ENCODE results near the gene RASGRP4. TPM values are rescaled to one million over a fixed set of nuclear protein-coding genes. Genes with fewer than 3 reads are reported as not detected.

Gene RASGRP4
- total RNA-seq, 4 donors from 2014 or later = 1.5 to 19.8 (median 1.7) TPM; not detected in 1

DNA sequence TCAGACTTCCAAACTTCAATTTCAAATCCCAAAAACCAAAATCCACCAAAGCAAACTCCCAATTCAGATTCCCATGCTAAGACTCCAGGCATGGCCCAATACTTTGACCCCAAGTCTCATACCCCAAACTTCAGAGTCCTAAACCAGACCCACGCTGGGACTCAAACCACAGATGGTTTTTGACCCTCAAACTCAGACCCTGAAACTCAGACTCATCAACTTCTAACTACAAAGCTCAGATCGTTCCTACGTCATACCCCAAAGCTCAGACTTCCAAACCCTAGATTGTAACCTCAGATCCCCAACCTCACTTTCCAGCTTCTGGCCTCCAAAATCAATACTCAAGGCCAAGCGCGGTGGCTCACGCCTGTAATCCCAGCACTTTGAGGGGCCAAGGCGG, 19.3 kb upstream of the RASGRP4 start:
- WGBS, 2 donors (ENCODE audit: low coverage in 1 of 2) = 92 to 96% methylated on average over 5 to 7 of the region's 7 CpGs
- Histone ChIP-seq H3K9me3 (no peaks in the 10 kb centered on the region), H3K4me3 (no peak overlapping the region), H3K27ac (no peak overlapping the region), H3K36me3 (no peaks in the 10 kb centered on the region), H3K4me1 (no peaks in the 10 kb centered on the region), H3K27me3 (no peaks in the 10 kb centered on the region)
- in situ Hi-C loops (cut with MboI; ENCODE audit: low pct_ligation_motif_present in 1 of 4, low pct_unique_long_range_greater_than_20kb in 1 of 4, low sequenced_read_pairs in 3 of 4) = no loop called here
- intact Hi-C loops (cut with DNase I; ENCODE audit: low total_unique reads) = no loop called here
- TF ChIP-seq POLR2A (IDR thresholded peaks at IDR 0.05) (no peak), POLR2AphosphoS5 (IDR thresholded peaks at IDR 0.05) (no peak), EP300 (IDR thresholded peaks at IDR 0.05; ENCODE audit: low read depth) (no peak)
- TF ChIP-seq, protein P1, sequence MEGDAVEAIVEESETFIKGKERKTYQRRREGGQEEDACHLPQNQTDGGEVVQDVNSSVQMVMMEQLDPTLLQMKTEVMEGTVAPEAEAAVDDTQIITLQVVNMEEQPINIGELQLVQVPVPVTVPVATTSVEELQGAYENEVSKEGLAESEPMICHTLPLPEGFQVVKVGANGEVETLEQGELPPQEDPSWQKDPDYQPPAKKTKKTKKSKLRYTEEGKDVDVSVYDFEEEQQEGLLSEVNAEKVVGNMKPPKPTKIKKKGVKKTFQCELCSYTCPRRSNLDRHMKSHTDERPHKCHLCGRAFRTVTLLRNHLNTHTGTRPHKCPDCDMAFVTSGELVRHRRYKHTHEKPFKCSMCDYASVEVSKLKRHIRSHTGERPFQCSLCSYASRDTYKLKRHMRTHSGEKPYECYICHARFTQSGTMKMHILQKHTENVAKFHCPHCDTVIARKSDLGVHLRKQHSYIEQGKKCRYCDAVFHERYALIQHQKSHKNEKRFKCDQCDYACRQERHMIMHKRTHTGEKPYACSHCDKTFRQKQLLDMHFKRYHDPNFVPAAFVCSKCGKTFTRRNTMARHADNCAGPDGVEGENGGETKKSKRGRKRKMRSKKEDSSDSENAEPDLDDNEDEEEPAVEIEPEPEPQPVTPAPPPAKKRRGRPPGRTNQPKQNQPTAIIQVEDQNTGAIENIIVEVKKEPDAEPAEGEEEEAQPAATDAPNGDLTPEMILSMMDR (IDR thresholded peaks at IDR 0.05) = no peak
- DNase-seq = no peak

DNA sequence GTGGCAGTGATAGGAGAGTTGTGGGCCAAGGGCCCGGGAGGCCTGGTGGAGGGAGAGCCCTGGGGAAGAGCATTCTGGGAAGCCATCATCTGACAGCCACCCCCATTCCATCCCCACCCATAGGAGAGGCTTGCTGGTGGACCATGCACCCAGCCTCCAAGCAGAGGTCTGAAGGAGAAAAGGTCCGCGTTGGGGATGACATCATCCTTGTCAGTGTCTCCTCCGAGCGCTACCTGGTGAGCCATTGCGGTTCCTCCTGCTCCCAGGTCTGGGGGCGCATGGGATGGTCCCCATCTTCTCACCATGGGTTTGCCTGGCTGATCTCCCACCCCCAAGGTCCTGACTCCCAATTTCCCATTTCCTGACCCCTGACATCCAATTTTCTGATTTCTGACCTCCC, 18.0 kb upstream of the RASGRP4 start:
- no peaks in the 10 kb centered on the region for H3K4me1 ChIP-seq

DNA sequence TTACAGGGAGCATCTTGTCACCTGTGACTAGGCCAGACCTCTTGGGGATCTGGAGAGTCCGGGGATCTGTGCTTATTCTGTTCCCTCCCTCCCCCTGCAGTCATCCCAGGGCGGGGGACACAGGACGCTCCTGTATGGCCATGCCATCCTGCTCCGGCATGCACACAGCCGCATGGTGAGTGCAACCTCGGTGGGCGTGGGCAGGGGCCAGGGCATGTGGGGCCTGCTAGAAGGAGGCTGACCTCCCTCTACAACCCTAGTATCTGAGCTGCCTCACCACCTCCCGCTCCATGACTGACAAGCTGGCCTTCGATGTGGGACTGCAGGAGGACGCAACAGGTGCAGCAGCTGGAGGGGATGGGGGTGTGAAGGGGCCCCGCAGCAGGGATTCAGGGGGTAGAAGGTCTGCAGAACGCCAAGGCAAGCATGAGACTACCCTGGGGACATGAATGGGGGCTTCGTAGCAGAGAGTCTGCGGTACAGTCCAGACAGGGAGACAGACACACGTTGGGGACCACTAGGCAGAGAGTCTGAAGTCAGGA, 17.5 kb upstream of the RASGRP4 start:
- Histone ChIP-seq H3K9me3 (no peaks in the 10 kb centered on the region), H3K27ac (no peak overlapping the region), H3K36me3 (no peaks in the 10 kb centered on the region), H3K4me3 (no peak overlapping the region), H3K27me3 (no peaks in the 10 kb centered on the region), H3K4me1 (no peaks in the 10 kb centered on the region)
- no peak for DNase-seq
- in situ Hi-C loops (cut with MboI; ENCODE audit: low pct_ligation_motif_present in 1 of 4, low pct_unique_long_range_greater_than_20kb in 1 of 4, low sequenced_read_pairs in 3 of 4) (no loop called here), intact Hi-C loops (cut with DNase I; ENCODE audit: low total_unique reads) (no loop called here)
- 84% methylated on average over 15 of the region's 15 CpGs; no CpG with 5 or more reads in 1 of the 2 donors for WGBS, 2 donors (ENCODE audit: low coverage in 1 of 2)
- TF ChIP-seq POLR2A (IDR thresholded peaks at IDR 0.05) (no peak), POLR2AphosphoS5 (IDR thresholded peaks at IDR 0.05) (no peak), EP300 (IDR thresholded peaks at IDR 0.05; ENCODE audit: low read depth) (no peak)
- TF ChIP-seq, protein P1 (IDR thresholded peaks at IDR 0.05) = no peak

More for the DNA sequence above, 18.0 kb upstream of the RASGRP4 start:
- H3K27ac ChIP-seq = no peak overlapping the region
- TF ChIP-seq EP300 (IDR thresholded peaks at IDR 0.05; ENCODE audit: low read depth) (no peak), POLR2A (IDR thresholded peaks at IDR 0.05) (no peak)
- TF ChIP-seq, protein P1 (IDR thresholded peaks at IDR 0.05) = no peak
- H3K36me3 ChIP-seq = no peaks in the 10 kb centered on the region
- no peaks in the 10 kb centered on the region for H3K27me3 ChIP-seq
- intact Hi-C loops (cut with DNase I; ENCODE audit: low total_unique reads) (no loop called here), in situ Hi-C loops (cut with MboI; ENCODE audit: low pct_ligation_motif_present in 1 of 4, low pct_unique_long_range_greater_than_20kb in 1 of 4, low sequenced_read_pairs in 3 of 4) (no loop called here)
- H3K4me3 ChIP-seq = no peak overlapping the region
- WGBS, 2 donors (ENCODE audit: low coverage in 1 of 2) = 90% methylated on average over 7 of the region's 7 CpGs; no CpG with 5 or more reads in 1 of the 2 donors
- no peaks in the 10 kb centered on the region for H3K9me3 ChIP-seq
- no peak for DNase-seq

DNA sequence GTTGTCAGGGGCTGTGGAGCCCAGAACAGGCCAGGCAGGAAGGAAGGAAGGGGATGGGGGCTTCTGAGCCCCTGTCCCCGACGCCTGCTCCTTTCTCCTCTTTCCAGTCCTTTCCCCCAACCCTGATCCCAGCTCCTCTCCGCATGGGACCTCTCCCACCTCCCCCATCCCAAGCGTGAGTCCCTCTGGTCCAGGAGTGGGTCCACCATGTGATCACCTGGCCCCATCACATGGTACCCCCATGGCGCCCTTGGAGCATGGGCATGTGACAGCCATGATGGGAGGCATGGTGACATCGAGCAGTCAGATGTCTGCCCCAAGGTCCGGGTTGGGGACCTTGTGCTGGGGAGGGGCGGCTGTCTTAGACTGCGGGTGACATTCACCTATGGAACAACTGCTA, 16.7 kb upstream of the RASGRP4 start:
- no peaks in the 10 kb centered on the region for H3K36me3 ChIP-seq
- H3K9me3 ChIP-seq = no peaks in the 10 kb centered on the region
- WGBS, 2 donors (ENCODE audit: low coverage in 1 of 2) = 80 to 85% methylated on average over 3 to 9 of the region's 9 CpGs
- no peaks in the 10 kb centered on the region for H3K27me3 ChIP-seq
- intact Hi-C loops (cut with DNase I; ENCODE audit: low total_unique reads) = no loop called here
- H3K4me1 ChIP-seq = no peaks in the 10 kb centered on the region
- no peak overlapping the region for H3K27ac ChIP-seq
- in situ Hi-C loops (cut with MboI; ENCODE audit: low pct_ligation_motif_present in 1 of 4, low pct_unique_long_range_greater_than_20kb in 1 of 4, low sequenced_read_pairs in 3 of 4) = no loop called here
- no peak for DNase-seq
- no peak overlapping the region for H3K4me3 ChIP-seq
- TF ChIP-seq, protein P1 (IDR thresholded peaks at IDR 0.05) = no peak
- TF ChIP-seq POLR2AphosphoS5 (IDR thresholded peaks at IDR 0.05) = no peak
- TF ChIP-seq POLR2A (IDR thresholded peaks at IDR 0.05) = no peak
- no peak for TF ChIP-seq EP300 (IDR thresholded peaks at IDR 0.05; ENCODE audit: low read depth)

All from transverse colon (tissue), 4 donors.